ENCODE measurements around the gene USP37.

The USP37 gene

DNA sequence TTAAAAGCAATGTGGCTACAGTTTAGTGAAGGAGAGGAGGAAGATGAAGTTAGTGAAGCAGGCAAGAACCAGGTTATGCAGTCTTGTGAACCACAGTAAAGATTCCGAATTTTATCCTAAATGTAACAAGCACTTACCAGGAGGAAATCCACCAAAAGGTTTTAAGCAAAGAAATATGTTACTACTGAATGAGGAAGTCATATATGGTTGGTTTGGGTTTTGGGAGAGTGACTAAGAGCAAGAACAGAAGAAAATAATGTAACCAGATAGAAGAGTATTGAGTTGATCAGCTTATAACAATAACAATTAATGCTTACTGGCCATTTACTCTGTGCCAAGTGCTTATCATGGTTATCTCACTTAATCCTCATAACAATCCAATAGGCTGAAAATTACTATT lies 1.9 kb downstream of the USP37 start:
- Histone ChIP-seq H2AFZ (ENCODE audit: low read length) (no peak overlapping the region), H3K9ac (ENCODE audit: low read length) (peak overlapping the region; percentile 88), H3K4me3 (ENCODE audit: low read depth, low read length, poor library complexity, severe bottlenecking) (peak overlapping the region; percentile 90), H3K4me1 (ENCODE audit: insufficient read depth, low read length, severe bottlenecking) (peaks cover 36% of the 10 kb centered on the region), H3K9me3 (ENCODE audit: low read length) (no peaks in the 10 kb centered on the region), H4K20me1 (ENCODE audit: insufficient read depth, low read length) (no peaks in the 10 kb centered on the region), H3K79me2 (ENCODE audit: insufficient read depth, low read length) (peaks cover 61% of the 10 kb centered on the region), H3K27me3 (ENCODE audit: insufficient read depth, low read length) (no peaks in the 10 kb centered on the region), H3K4me2 (ENCODE audit: low read length) (peak overlapping the region; percentile 91), H3K36me3 (ENCODE audit: insufficient read depth, low read length) (peaks cover 41% of the 10 kb centered on the region), H3F3A (ENCODE audit: insufficient read depth, low read length) (no peaks in the 10 kb centered on the region), H3K9me2 (ENCODE audit: low read depth, low read length) (no peaks in the 10 kb centered on the region), H3K27ac (ENCODE audit: low read depth, low read length, poor library complexity, severe bottlenecking) (no peak overlapping the region)
- TF ChIP-seq, protein P1, sequence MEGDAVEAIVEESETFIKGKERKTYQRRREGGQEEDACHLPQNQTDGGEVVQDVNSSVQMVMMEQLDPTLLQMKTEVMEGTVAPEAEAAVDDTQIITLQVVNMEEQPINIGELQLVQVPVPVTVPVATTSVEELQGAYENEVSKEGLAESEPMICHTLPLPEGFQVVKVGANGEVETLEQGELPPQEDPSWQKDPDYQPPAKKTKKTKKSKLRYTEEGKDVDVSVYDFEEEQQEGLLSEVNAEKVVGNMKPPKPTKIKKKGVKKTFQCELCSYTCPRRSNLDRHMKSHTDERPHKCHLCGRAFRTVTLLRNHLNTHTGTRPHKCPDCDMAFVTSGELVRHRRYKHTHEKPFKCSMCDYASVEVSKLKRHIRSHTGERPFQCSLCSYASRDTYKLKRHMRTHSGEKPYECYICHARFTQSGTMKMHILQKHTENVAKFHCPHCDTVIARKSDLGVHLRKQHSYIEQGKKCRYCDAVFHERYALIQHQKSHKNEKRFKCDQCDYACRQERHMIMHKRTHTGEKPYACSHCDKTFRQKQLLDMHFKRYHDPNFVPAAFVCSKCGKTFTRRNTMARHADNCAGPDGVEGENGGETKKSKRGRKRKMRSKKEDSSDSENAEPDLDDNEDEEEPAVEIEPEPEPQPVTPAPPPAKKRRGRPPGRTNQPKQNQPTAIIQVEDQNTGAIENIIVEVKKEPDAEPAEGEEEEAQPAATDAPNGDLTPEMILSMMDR (IDR thresholded peaks at IDR 0.05; ENCODE audit: low read length), result no peak
- no peak for TF ChIP-seq EZH2 (IDR thresholded peaks at IDR 0.05; ENCODE audit: borderline replicate concordance, low read length)

DNA sequence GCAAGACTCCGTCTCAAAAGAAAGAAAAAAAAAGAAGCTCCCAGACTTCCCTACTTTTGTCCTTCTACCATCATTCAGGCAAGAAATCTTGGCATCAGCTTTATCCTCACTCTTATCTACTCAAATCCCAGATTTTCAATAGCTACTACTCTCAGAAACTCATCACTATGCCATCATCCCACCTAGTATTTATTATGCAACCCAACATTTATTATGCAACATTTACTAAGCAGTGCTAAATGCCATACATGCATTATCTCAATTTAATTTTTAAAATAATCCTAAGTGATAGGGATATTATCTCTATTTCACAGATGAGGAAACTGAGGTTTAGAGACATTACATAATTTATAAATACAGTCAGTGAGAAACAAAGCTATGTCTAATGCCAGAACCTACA lies 4.1 kb downstream of the USP37 start:
- Histone ChIP-seq H3K9ac (ENCODE audit: low read length) (no peak overlapping the region), H3K9me3 (ENCODE audit: low read length) (no peaks in the 10 kb centered on the region), H3F3A (ENCODE audit: insufficient read depth, low read length) (0 out of 2 replicates have a peak, but pooled peaks cover 4% of the 10 kb centered on the region), H3K4me1 (ENCODE audit: insufficient read depth, low read length, severe bottlenecking) (peaks cover 18% of the 10 kb centered on the region), H3K4me3 (ENCODE audit: low read depth, low read length, poor library complexity, severe bottlenecking) (no peak overlapping the region), H3K27me3 (ENCODE audit: insufficient read depth, low read length) (no peaks in the 10 kb centered on the region), H3K79me2 (ENCODE audit: insufficient read depth, low read length) (peaks cover 38% of the 10 kb centered on the region), H3K9me2 (ENCODE audit: low read depth, low read length) (no peaks in the 10 kb centered on the region), H3K27ac (ENCODE audit: low read depth, low read length, poor library complexity, severe bottlenecking) (no peak overlapping the region), H3K4me2 (ENCODE audit: low read length) (no peak overlapping the region), H3K36me3 (ENCODE audit: insufficient read depth, low read length) (peaks cover 64% of the 10 kb centered on the region), H2AFZ (ENCODE audit: low read length) (no peak overlapping the region), H4K20me1 (ENCODE audit: insufficient read depth, low read length) (no peaks in the 10 kb centered on the region)
- TF ChIP-seq, protein P1 (IDR thresholded peaks at IDR 0.05; ENCODE audit: low read length), result no peak
- TF ChIP-seq EZH2 (IDR thresholded peaks at IDR 0.05; ENCODE audit: borderline replicate concordance, low read length), result no peak

DNA sequence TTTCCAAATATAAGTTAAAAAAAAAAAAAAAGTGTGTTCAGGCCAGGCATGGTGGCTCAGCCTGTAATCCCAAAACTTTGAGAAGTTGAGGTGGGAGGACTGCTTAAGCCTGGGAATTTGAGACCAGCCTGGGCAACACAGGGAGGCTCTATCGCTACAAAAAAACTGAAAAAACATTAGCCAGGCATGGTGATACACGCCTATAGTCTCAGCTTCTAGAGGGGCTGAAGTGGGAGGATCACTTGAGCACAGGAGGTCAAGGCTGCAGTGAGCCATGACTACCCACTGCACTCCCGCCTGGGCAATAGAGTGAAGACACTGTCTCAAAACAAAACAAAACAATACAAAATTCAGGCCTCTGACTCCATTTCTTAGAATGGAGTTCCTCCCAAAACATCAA lies 9.2 kb downstream of the USP37 start:
- TF ChIP-seq, protein P1 (IDR thresholded peaks at IDR 0.05; ENCODE audit: low read length), result no peak
- TF ChIP-seq EZH2 (IDR thresholded peaks at IDR 0.05; ENCODE audit: borderline replicate concordance, low read length), result no peak
- H3K4me2 ChIP-seq (ENCODE audit: low read length), result no peak overlapping the region

More for the DNA sequence above, 9.2 kb downstream of the USP37 start:
- no peak overlapping the region for H3K9ac ChIP-seq (ENCODE audit: low read length)
- no peaks in the 10 kb centered on the region for H3K4me1 ChIP-seq (ENCODE audit: insufficient read depth, low read length, severe bottlenecking)
- no peak overlapping the region for H3K27ac ChIP-seq (ENCODE audit: low read depth, low read length, poor library complexity, severe bottlenecking)
- no peaks in the 10 kb centered on the region for H3K9me3 ChIP-seq (ENCODE audit: low read length)
- no peak overlapping the region for H2AFZ ChIP-seq (ENCODE audit: low read length)
- H3K27me3 ChIP-seq (ENCODE audit: insufficient read depth, low read length), result no peaks in the 10 kb centered on the region
- H3F3A ChIP-seq (ENCODE audit: insufficient read depth, low read length), result 0 out of 2 replicates have a peak, but pooled peaks cover 4% of the 10 kb centered on the region
- no peak overlapping the region for H3K4me3 ChIP-seq (ENCODE audit: low read depth, low read length, poor library complexity, severe bottlenecking)
- H4K20me1 ChIP-seq (ENCODE audit: insufficient read depth, low read length), result no peaks in the 10 kb centered on the region
- H3K79me2 ChIP-seq (ENCODE audit: insufficient read depth, low read length), result 0 out of 2 replicates have a peak, but pooled peaks cover 1% of the 10 kb centered on the region
- H3K36me3 ChIP-seq (ENCODE audit: insufficient read depth, low read length), result peaks cover 95% of the 10 kb centered on the region
- H3K9me2 ChIP-seq (ENCODE audit: low read depth, low read length), result no peaks in the 10 kb centered on the region

Measured in OCI-LY1 (cell line).